A549 treated with CpdA at 1 μM for 4 hours (cell line): ENCODE results near the gene TMCC1. TPM values are rescaled to one million over a fixed set of nuclear protein-coding genes. Genes with fewer than 3 reads are reported as not detected.

ENCODE experiments used
- total RNA-seq: library from RNA; stranded (reverse); fragments of 200-300 nt; extraction: Qiagen RNA extraction; gene quantifications from 5 replicates; pipeline ENCODE4 v1.2.3, GENCODE V29; 2022; ENCODE audit warnings: low read depth

Gene TMCC1
- total RNA-seq: 8.8 to 39.9 TPM (median 11.0 TPM) in 5 replicates

GRCh38 chr3:129893581-129894070 is at the start of gene TMCC1:
Gene TMCC1 (minus strand): TSS chr3:129893711.

GRCh38 chr3:129606636-129607390 is 286.7 kb downstream of the TMCC1 start, which contains the start of gene PLXND1:
Gene PLXND1 (minus strand): TSS chr3:129606676. CDS start chr3:129606639, 37 bp downstream.

Other genes starting within 250 kb of the TMCC1 start
- not detected in 5 replicates for gene TRH, start 81.0 kb upstream of the TMCC1 start, total RNA-seq
- gene ALG1L2, start 188.1 kb upstream of the TMCC1 start, total RNA-seq: not detected in 5 replicates